HG03064 (cell line): Measurements from ENCODE around the gene GTPBP4.

Experiments used
- ATAC-seq: cut with Tn5 transposase; IDR thresholded peaks from one replicate; pipeline ENCODE4 v1.9.1; 2021; ENCODE audit warnings: low read depth; ENCODE audit not compliant: unreplicated experiment

GTPBP4 gene

DNA sequence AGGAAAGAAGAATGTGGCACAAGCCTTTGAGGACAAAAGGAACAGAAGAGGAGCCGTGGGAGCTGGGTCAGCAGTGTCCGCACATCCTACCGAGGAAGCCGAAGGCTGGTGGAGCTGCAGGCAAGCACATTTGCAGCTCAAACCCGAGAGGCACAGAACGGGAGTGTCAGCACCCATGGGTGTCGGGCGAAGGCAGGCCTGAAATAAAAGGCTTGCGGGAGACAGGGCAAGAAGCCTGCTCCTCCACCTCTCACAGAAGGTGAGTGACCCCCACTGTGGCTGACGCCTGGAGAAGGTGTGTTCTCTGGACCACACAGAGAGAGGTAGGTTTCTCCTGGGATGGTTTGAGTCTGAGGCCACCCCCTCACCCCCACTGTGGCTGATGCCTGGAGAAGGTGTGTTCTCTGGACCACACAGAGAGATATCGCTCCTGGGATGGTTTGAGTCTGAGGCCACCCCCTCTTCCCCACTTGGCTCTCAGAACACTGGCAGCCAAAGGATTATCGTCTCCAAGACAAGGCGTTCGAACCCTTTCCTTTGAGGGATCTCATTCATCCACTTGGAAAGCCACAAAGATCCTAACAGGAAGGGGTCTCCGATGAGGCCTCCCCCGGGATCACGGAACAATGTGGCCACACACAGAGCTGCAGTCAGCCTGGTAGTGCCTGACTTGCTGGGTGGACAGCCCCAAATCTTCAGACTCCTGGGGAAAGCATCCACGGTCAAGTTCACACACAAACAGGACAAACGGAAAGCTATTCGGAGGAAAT is 21.6 kb upstream of the GTPBP4 start:
- ATAC-seq = no peak

DNA sequence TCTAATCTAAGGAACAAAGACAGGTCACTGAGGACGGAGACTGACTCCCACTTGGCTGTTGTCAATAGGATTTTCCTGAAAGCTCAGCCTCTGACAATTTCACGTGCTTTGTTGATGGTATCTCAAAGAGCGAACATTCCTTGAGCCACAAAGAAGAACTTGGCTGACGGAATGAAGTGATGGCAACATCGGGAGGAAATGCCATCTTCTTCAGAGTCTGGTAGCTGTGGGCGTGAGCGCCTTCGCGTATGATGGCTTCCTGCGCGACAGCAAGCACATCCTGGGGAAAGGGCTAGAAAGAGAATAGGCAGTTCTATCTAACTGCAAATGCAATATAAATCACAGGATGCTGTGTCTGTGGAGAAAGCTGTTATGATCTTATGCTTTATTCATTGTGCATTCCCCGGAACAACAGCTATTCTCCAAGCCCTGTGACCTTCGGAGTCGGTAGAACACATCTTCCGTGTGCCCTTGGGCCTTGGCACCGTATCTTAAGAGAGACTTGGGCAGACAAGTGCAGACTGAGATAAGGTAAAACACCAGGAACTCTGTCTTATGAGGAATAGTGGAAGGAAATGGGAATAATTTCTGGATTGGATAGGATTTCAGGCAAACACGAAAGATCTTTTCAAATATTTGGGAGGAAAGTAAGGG is 19.6 kb upstream of the GTPBP4 start:
- ATAC-seq = no peak

DNA sequence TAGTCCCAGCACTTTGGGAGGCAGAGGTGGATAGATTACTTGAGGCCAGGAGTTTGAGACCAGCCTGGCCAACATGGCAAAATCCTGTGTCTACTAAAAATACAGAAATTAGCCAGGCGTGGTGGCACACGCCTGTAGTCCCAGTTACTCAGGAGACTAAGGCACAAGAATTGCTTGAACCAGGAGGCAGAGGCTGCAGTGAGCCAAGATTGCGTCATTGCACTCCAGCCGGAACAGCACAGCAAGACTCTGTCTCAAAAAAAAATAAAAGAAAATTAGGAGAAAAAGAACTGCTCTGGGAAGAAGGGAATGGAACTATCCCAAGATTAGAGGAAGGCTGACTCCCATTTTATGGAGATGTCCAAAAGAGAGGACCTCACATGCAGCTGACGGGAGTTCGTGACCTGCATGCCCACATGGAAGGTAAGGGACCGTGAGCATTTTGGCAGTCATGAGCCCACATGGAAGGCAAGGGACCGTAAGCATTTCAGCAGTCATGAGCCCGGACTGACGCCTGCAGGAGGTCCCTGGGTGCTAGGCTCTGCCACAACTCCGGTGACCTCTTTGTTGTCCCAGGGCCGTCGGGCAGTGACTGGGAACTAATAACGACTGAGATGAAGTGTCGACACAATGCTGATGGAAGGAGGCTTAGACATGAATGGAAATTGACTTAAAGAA is 18.6 kb upstream of the GTPBP4 start:
- no peak for ATAC-seq

DNA sequence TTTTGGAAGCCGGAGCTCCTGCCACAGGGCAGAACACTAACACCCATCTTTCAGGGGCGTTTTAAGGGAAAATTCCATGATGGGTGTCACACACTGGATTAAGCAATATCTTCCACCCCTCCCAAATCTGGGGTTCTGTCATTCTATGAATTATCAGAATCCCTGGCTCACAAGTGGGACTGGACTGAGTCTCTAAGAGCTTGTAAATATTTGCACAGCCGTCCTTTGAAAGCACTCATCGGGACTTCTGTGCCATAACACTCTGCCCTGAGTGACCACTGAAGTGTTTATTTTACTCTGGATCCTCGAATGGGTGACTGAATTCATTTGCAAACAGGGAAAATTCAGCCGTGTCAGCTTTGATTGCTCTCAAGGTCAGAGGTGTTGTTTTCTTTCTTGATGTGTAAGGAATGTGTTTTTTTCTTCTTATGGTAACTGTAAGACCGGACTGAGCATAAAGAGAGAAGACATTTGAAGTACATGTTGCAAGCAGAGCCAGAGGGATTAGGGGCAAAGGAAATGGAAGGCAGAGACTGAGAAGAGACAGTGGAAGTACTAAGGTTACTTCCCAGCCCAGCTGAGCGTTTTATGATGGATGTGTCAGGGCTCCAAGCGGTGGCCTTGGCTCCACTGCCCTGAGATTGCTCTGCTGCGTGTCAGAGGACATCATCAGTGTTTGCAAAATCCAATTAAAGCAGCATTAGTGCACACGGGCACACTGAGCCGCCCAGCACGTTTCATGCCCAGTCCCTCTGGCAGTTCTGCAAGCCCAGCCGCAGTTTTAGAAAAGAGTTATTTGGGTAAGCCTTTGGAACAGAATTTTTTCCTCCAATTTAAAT is 17.7 kb upstream of the GTPBP4 start:
- no peak for ATAC-seq

DNA sequence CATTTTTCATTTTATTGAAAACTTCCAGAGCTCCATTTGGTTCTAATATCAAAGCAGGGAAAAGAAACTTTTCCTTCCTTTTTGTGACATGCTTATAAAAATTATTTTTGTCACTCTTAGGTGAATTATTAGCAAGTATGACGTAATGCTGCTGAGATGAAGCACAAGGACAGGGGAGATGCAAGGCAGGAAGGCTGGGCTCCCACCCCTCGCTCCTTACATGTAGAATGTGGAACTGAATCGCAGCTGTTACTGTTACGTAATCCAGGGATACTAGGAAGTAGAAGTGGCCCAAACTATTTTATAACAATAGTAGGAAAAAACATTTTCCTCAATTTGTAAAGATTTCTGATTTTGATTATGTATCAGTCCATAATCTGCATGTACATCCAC is 17.1 kb upstream of the GTPBP4 start:
- ATAC-seq = no peak

DNA sequence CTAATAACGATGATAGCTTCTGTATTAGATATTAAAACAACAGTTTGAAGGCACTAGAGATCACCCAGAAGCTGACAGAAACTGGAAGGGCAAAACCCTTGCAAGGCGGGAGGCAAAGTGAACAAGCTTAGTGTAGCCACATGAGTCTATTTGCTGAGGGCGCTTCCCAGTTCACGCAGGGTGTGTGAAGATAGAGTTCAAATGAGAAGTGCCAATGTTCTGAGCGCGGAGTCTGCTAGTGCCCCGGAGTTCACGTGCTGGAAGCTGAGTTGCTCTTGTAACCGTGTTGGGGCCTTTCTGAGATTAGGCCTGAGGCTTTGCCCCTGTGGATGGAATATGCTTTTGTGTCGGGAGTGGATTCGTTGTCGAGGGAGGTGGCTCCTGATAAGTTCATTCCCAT is 16.6 kb upstream of the GTPBP4 start:
- no peak for ATAC-seq

DNA sequence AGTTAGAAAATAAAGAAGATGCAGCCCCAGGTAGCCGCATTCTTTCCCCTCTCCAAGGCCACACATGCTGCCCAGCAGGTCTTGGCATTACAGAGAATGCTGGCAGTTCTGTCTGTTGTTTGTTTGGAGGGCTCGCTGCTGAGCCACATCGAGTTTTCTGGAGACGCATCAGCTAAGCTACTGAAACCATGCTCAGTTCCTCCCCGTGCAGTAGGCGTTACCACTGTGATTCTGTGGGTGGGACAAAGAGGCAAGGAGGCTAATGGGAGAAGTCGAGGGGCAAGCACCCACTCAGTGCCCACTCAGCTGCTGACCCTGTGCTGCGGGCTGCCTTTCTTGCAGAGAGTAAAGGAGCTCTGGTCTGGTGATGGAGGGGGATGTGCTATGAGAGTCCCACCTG is 15.5 kb upstream of the GTPBP4 start:
- no peak for ATAC-seq

DNA sequence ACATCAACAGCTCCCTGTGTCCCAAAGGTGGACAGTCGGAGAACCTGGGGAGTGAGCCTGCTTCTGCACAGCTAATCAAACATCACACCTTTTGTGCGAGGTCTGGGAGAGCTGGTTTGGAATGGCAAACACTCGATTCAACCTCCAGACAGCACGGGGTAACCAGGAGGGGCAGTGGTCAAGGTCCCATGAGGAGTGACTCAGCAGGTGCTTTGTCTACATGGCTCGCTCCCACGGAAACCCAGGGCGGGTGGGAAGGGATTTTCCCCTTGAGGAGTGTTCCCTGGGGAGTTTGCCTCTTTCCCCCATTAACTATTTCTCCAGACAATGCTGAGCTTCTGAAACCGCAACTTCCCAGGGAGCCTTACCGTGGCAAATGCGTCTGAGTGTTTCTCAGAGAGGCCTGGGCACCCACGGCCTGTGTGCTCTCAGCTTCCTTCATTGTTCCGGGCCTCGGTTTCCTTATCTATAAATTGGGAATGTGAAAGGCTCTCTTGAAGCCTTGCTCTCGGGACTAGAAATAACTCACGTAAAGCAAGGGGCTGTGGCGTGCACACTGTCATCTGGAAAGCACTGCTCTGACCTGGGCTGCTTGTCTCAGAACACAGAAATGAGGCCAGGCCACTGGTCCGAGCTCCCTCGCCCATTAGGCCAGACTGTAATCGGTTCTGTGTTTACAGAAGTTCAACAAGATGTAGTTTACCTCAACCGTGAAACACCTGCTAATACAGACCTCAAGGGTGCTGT is 14.0 kb upstream of the GTPBP4 start:
- no peak for ATAC-seq

DNA sequence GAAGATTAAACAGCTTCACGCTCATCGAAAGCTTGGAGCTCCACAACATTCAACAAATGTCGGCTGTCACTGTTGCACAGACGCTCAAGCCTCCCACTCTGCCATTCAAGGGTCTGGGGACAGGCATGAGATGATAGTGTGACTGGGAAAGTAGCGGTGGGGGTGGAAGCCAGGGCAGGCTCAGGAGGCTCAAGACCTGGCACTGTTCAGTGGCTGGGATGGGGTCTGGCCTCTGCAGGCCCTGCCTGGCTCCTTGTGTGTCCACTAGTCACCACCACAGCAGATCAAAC is 13.5 kb upstream of the GTPBP4 start:
- ATAC-seq = no peak

DNA sequence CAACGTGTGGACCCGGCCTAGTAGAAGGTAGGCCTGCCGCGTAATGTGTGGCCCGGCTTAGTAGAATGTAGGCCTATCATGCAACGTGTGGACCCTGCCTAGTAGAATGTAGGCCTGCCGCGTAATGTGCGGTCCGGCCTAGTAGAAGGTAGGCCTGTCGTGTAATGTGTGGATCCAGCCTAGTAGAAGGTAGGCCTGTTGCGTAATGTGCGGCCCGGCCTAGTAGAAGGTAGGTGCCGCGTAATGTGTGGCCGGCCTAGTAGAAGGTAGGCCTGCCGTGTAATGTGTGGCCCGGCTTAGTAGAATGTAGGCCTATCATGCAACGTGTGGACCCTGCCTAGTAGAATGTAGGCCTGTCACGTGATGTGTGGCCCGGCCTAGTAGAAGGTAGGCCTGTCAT is 11.9 kb upstream of the GTPBP4 start:
- ATAC-seq = no peak

DNA sequence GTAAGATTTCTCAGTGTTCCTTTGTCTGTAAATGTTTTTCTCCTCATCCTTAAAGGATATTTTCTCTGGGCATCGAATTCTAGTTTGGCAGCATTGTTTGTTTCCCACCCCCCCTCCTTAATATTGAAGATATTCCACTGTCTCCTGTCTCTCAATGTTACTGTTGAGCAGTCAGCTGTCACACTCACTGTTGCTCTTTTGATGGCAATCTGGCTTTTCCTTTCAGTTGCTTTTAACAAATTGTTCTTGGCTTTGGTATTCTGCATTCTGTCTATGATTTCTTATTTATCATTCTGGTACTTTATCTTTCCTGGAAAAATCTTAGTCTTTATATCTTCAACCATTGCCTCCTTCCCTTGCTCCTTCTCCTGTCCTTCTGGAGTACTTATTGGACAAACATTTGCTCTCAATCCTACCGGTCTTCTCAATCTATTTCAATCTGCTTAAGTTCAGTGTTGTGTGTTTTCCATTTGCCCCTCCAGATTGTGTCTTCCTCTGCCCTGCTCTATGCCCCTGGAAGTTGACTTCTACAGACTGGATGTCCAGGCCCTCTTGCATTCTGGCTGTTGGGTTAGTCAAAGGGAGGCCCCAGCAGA is 9.3 kb upstream of the GTPBP4 start:
- ATAC-seq = no peak

DNA sequence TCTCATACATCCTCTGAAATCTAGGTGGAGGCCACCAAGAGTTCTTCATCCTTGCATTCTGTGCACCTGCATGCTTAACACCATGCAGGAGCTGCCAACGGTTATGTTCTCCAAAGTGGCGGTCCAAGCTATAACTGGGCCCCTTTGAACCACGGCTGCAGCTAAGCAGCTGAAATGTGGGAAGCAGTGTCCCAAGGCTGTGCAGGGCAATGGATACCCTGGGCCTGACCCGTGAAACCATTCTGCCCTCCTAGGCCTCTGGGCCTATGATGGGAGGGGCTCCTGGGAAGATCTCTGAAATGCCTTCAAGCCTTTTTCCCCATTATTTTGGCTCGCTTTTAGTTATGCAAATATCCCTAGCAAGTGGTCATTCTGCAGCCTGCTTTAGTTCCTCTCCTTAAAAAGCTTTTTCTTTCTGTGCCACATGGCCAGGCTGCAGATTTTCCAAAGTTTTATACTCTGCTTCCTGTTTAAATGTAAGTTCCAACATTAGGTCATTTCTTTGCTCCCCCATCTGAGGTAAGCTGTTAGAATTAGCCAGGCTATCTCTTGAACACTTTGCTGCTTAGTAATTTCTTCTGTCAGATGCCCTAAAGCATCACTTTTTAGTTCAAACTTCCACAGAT is 7.7 kb upstream of the GTPBP4 start:
- ATAC-seq = no peak

DNA sequence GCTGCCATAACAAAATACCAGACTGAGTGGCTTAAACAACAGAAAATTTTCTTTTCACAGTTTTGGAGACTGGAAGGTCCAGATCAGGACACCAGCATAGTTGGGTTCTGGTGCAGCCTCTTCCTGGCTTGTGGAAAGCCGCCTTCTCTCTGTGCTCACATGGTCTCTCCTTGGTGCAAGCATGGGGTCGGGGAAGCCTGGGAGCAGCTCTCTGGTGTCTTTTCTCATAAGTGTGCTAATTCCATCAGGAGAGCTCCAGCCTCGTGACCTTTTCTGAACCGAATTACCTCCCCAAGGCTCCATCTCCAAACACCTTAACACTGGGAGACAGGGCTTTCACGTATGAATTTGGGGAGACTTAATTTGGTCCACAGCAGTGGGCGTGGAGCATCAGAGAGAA is 4.8 kb upstream of the GTPBP4 start:
- ATAC-seq = no peak

DNA sequence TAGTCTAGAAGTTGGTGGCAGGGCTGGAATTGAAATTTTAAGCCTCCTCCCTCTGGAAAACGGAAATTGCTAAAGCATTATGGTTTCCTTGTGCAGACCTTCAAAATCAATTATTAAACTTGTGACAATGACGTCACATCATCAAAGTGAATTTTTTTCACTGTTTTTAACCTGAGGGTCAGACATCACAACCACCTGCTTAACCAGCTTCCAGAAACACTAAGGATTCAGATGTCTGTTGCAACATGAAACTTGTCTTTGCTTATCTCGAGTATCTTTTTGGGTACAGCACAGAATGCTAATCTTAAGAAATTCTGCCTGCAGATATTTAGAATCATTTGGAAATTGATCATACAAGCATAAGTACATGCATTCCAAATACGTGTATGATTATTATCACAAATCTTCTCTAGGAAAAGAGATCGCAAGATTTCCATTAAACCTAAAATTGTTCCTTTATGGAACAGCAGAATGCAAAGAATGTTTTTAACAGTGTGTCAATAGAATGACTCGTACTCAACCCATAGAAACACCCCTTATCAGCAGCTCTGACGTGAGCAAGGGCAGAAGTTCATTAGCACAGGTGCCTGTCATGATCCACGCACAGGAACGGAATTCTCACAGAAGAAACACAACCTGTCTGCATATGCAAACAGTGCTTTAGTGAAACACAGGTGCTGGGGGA is 4.1 kb upstream of the GTPBP4 start:
- no peak for ATAC-seq

DNA sequence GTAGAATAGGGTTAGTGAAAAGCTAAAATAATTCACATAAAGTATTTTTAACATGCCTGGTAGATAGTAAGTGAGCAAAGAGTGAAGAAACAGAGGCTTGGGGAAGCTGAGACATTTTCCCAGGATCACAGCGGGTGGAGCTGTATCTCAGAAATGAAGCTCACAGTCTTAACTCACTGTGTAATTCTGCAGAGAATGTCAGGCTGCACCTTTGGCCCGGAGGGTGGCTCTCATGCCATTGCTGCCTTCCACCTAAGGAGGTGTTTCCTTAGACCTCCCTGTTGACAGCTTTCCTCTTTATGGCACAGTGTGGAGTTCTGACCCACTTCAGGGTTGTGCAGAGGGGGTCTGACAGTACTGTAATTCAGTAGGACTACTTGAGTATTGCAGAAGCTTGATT is 2.9 kb upstream of the GTPBP4 start:
- no peak for ATAC-seq

DNA sequence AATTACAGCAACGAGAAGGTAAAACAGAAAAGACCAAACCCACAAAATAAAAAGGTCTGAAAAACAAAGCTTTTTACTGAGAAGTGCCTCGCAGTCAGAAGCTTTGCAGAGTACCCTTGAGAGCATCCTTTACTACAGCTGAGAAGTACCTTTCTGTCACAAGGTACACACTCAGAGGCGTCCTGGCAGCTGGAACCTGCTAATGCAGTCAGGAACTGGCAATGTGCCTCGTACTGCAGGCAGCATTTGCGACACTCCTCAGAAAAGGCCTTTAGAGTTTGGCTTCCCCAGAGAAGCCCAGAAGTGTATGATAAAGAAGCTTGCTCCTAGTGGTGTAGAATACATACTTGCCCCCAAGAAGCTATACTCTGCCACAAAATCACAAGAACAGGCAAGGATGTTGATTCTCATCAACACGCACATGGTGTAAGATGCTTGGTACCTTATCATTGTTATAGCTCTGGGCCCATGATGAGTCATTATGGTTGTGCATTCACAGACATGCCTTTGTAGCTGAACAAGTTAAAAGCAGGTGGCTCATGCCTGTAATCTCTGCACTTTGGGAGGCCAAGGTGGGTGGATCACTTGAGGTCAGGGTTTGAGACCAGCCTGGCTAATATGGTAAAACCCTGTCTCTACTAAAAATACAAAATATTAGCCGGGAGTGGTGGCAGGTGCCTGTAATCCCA is 2.0 kb upstream of the GTPBP4 start:
- ATAC-seq = no peak

DNA sequence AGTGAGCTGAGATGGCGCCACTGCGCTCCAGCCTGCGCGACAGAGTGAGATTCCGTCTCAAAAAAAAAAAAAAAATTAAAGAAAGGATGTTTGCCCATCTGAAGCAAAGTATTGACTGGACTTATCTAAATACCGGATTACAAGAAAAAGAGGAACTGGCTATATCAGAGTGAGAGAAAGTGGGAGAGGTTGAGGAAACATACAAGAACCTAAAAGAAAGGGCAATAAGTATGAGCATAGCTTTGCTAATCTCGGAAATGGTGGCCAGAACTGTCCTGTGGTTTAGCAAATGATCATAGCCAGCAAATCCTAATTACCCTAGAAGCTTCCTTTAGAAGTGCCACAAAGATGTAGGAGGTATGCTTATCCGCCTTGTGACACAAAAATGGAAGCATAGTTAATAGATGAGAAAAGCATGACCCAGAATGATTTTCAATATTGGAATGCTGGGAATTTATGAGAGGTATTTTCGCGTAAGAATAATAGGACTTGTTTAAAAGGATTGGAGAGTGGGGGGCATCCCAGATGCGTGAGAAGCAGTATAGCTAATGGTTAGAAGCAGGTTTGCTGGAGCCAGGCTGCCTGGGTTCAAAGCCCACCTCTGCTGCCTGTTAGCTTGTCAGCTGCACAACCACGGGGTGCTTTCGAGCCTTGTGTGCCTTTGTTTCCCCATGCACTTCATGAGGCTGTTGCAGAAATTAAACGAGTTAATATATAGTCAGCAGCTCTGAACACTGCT is 1.2 kb upstream of the GTPBP4 start:
- ATAC-seq = no peak

DNA sequence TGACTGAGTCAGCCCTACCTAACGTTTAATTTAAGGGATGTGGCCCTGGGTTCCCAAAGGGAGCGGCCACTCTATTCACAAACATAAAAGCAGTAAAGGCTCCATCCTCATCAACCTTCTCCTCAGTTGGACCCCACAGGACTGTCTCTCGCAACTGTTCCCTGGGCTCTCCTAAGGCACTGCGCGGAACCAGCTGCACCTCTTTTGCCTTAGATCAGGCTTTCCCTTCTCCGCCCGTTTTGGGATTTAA is 689 bp upstream of the GTPBP4 start:
- no peak for ATAC-seq
